HepG2 (cell line): ENCODE results near the gene PPP6R2. TPM values are rescaled to one million over a fixed set of nuclear protein-coding genes. Genes with fewer than 3 reads are reported as not detected.
A peak's percentile ranks its signal among the peaks of the same experiment; 100 is the strongest.
"Not testable (repeated sequence)": the region's sequence is repeated elsewhere in the genome, so short reads cannot be mapped to it uniquely, and the experiment has no call there.

Experiments
- ATAC-seq: fragments of 200-7000 bp; cut with Tn5 transposase; 3 replicates; pipeline ENCODE4 v1.9.1; 2020; ENCODE audit warnings: mild to moderate bottlenecking, moderate library complexity
- BruUV-seq: library from RNA; stranded (reverse); fragments of 400-500 nt; replicated peaks from 2 replicates; lab custom pipeline; 2021; lab: Mats Ljungman, UMichigan
- CTCF ChIA-PET: fragments of 300-600 bp; formaldehyde crosslinking; extraction: SDS; loops from one replicate; lab custom pipeline; 2021; ENCODE audit warnings: low total read pairs, inconsistent platforms, low intra/inter-chr PET ratio; lab: Yijun Ruan, JAX
- POLR2A ChIA-PET: fragments of 350-600 bp; sonication (Branson Sonifier 250); formaldehyde crosslinking; loops from one replicate; lab custom pipeline; 2020; ENCODE audit warnings: antibody characterized with exemption, inconsistent platforms; lab: Yijun Ruan, JAX
- DNase-seq: peaks from one replicate; pipeline ENCODE4 v3.0.0-alpha.2; 2015; ENCODE audit warnings: low spot score
- FAIRE-seq: peaks from 3 replicates; lab custom pipeline; 2011; peaks lifted over from hg19 to GRCh38; lab: Jason Lieb, UNC
- H2AFZ ChIP-seq: one replicate; pipeline ENCODE4 v1.6.1; 2011; ENCODE audit warnings: low read length, inconsistent platforms
- H3K27ac ChIP-seq: fragments of 300-600 bp; 3 replicates; pipeline ENCODE4 v1.8.0; 2011; ENCODE audit warnings: mixed run types, mild to moderate bottlenecking, mixed read lengths, low read length, inconsistent platforms; ENCODE audit not compliant: insufficient read depth; ENCODE audit errors: extremely low read length
- H3K27me3 ChIP-seq, 2 experiments: fragments of 200-600 bp in 1 of 2; 2 replicates in 1 of 2; 3 replicates in 1 of 2; pipeline versions ENCODE4 v1.6.0 to v1.8.0; 2011; ENCODE audit warnings: low read length in 2 of 2, mild to moderate bottlenecking in 2 of 2, moderate library complexity in 2 of 2, inconsistent platforms in 1 of 2; ENCODE audit not compliant: insufficient read depth in 2 of 2, control insufficient read depth in 1 of 2
- H3K36me3 ChIP-seq, 2 experiments: fragments of 200-600 bp in 1 of 2; replicated peaks in 1 of 2; 2 replicates in 1 of 2; 3 replicates in 1 of 2; pipeline versions ENCODE4 v1.5.1 to v1.8.0; 2011; ENCODE audit warnings: low read length in 2 of 2, inconsistent platforms in 1 of 2; ENCODE audit not compliant: insufficient read depth in 2 of 2, control insufficient read depth in 1 of 2
- H3K4me1 ChIP-seq: 2 replicates; pipeline ENCODE4 v1.5.1; 2012; ENCODE audit warnings: low read length, inconsistent platforms; ENCODE audit not compliant: insufficient read depth
- H3K4me2 ChIP-seq: 2 replicates; pipeline ENCODE4 v1.6.0; 2011; ENCODE audit warnings: low read depth, low read length, inconsistent platforms
- H3K4me3 ChIP-seq, 3 experiments: fragments of 200-600 bp in 1 of 3; sonication (generic), shearing (Covaris generic) in 1 of 3; replicated peaks in 1 of 3; 2 replicates each; pipeline ENCODE4 v1.5.1; 2011 to 2016; ENCODE audit warnings: low read length in 3 of 3, inconsistent platforms in 2 of 3, low read depth in 2 of 3, mild to moderate bottlenecking in 2 of 3, control low read depth in 1 of 3, mixed read lengths in 1 of 3; ENCODE audit not compliant: insufficient read depth in 1 of 3
- H3K79me2 ChIP-seq: one replicate; pipeline ENCODE4 v1.6.1; 2011; ENCODE audit warnings: low read length, inconsistent platforms; ENCODE audit not compliant: insufficient read depth
- H3K9ac ChIP-seq: 2 replicates; pipeline ENCODE4 v1.6.0; 2011; ENCODE audit warnings: mild to moderate bottlenecking, low read depth, low read length, inconsistent platforms; ENCODE audit not compliant: insufficient read depth
- H3K9me3 ChIP-seq: 2 replicates; pipeline ENCODE4 v1.5.1; 2012; ENCODE audit warnings: mild to moderate bottlenecking, low read length
- H4K20me1 ChIP-seq: 2 replicates; pipeline ENCODE4 v1.6.0; 2011; ENCODE audit warnings: inconsistent platforms, mild to moderate bottlenecking, low read length, moderate library complexity; ENCODE audit not compliant: insufficient read depth
- MAFF ChIP-seq: IDR thresholded peaks from 2 replicates; pipeline ENCODE4 v1.6.1; 2011; ENCODE audit warnings: low read depth, low read length, improper control_type of control experiment
- ZNF770 ChIP-seq: sonication (generic); formaldehyde crosslinking; IDR thresholded peaks from 2 replicates; pipeline ENCODE4 v1.5.0; 2020; ENCODE audit warnings: mild to moderate bottlenecking, missing genetic modification reagents
- WGBS: methylation state at CpG from one replicate; pipeline ENCODE4 v1.1.6; 2017; ENCODE audit warnings: low lambda C conversion rate; 5-methylcytosine and 5-hydroxymethylcytosine counted together
- in situ Hi-C: cut with HindIII; loops from 2 replicates; pipeline ENCODE4 v1.10.0; 2017; ENCODE audit warnings: low pct_unique_long_range_greater_than_20kb; ENCODE audit not compliant: extremely low pct_ligation_motif_present
- intact Hi-C: fragments of 100-400 bp; cut with micrococcal nuclease; formaldehyde crosslinking; loops from one replicate; pipeline ENCODE4 v1.10.0; 2022; ENCODE audit not compliant: unreplicated experiment
- polyA plus RNA-seq, 8 experiments: library from polyadenylated mRNA; depleted of rRNA in 3 of 8; stranded (reverse) in 7 of 8; unstranded in 1 of 8; fragments of >200 nt; fragmentation: Illumina TruSeq in 4 of 8; extraction: Trizol in 4 of 8; gene quantifications; 2 replicates each; pipeline versions ENCODE4 v1.2.1 to v1.2.3, GENCODE V29; 2011 to 2016; ENCODE audit warnings: low read depth in 4 of 8, missing spikeins in 1 of 8, mixed read lengths in 1 of 8; ENCODE audit not compliant: insufficient read depth in 1 of 8
- total RNA-seq, 5 experiments: library from RNA; depleted of rRNA; stranded (reverse); fragments of >200 nt; fragmentation: Illumina TruSeq; extraction: Trizol; gene quantifications; 2 replicates each; pipeline ENCODE4 v1.2.3, GENCODE V29; 2016; ENCODE audit warnings: low read depth in 1 of 5

The PPP6R2 gene
- total and polyA plus RNA-seq, 2 of the 13 experiments (the other 11 are each of a cell fraction or from before 2014, with no cell fraction given) = 55.0 to 102 TPM

DNA sequence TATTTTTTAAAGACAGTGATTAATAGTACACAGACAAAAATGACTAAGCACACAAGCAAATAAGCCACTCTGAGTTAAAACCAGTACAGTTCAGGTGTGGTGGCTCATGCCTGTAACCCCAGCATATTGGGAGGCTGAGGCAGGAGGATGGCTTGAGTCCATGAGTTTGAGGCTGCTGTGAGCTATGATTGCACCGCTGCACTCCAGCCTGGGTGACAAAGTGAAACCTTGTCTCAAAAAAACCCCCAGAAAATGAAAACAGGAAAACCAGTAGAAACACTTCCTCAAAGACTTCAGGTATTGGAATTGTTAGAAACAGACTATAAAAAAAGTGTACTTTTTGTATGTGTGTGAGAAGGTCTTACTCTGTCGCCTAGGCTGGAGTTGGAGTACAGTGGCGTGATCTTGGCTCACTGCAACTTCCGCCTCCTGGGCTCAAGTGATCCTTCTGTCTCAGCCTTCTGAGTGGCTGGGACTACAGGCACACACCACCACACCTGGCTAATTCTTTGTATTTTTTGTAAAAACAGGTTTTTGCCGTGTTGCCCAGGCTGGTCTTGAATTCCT is 33.0 kb downstream of the PPP6R2 start:
- Histone ChIP-seq H3K4me1 (no peaks in the 10 kb centered on the region; the same call in 1 of the 2 replicates), H3K36me3 (peaks cover 9 to 36% of the 10 kb centered on the region in 2 experiments), H3K79me2 (no peaks in the 10 kb centered on the region), H3K27ac (no peak overlapping the region), H3K27me3 (no peaks in the 10 kb centered on the region), H2AFZ (no peak overlapping the region), H3K9ac (no peak overlapping the region), H3K4me3 (no peak overlapping the region), H3K4me2 (no peak overlapping the region), H4K20me1 (no peaks in the 10 kb centered on the region), H3K9me3 (no peaks in the 10 kb centered on the region)
- 97% methylated on average over 5 of the region's 5 CpGs for WGBS
- intact Hi-C loops = no loop called here
- DNase-seq (no peak), ATAC-seq (no peak), FAIRE-seq (no peak)
- CTCF ChIA-PET = no interaction called here
- POLR2A ChIA-PET = no interaction called here
- peak; percentile 51; the same call in 1 of the 2 replicates for TF ChIP-seq ZNF770 (CRISPR knock-in tag)
- no peak for TF ChIP-seq MAFF
- BruUV-seq = no TSS peak
- in situ Hi-C loops = no loop called here

DNA sequence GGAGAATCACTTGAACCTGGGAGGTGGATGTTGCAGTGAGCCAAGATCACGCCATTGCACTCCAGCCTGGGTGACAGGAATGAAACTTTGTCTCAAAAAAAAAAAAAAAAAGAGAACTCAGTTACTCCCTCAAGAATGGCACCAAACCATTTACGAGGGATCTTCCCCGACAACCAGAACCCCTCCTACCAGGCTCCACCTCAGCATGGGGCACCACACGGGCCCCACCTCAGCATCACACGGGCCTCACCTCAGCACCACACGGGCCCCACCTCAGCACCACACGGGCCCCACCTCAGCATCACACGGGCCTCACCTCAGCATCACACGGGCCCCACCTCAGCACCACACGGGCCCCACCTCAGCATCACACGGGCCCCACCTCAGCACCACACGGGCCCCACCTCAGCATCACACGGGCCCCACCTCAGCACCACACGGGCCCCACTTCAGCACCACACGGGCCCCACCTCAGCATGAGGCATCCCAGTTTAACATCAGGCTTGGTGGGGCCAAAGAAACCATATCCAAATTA is 38.0 kb downstream of the PPP6R2 start:
- H3K27ac ChIP-seq, H2AFZ ChIP-seq, H3K9me3 ChIP-seq, H3K9ac ChIP-seq, in situ Hi-C loops, DNase-seq, H3K27me3 ChIP-seq, H3K79me2 ChIP-seq, POLR2A ChIA-PET, H4K20me1 ChIP-seq, intact Hi-C loops, H3K4me2 ChIP-seq, CTCF ChIA-PET, FAIRE-seq, H3K4me3 ChIP-seq, ATAC-seq: not testable (repeated sequence)
- WGBS = 95% methylated on average over 10 of the region's 15 CpGs
- TSS peak; percentile 39 for BruUV-seq
- H3K4me1 ChIP-seq = peaks cover 18% of the 10 kb centered on the region
- peaks cover 5 to 19% of the 10 kb centered on the region in 2 experiments; a peak in 4 of 5 replicates for H3K36me3 ChIP-seq
